Measurements from ENCODE around the gene LCN2. TPM values are rescaled to one million over a fixed set of nuclear protein-coding genes. Genes with fewer than 3 reads are reported as not detected.
"Not testable (repeated sequence)": the region's sequence is repeated elsewhere in the genome, so short reads cannot be mapped to it uniquely, and the experiment has no call there.

The LCN2 gene
- total RNA-seq, 2 experiments from 2014 or later = not detected

DNA sequence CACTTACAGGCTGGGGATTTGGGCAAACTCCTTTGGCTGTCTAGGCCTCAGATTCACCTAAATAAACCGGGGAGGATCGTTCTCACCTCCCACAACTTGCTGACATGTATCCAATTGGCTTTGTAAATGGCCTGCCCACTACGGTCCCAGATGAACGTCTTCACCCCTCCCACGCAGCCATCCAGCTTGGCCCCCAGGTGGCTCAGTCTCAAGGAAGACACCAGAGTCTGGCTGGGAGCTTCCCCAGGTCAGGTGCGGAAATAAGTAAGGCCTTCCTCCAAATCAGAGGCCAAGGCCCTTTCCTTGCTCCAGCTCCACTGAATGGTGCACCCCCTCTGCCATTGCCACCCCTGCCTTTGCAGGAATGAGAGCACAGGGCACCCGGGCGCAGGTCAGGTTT, 30.7 kb downstream of the LCN2 start:
- DNase-seq = no peak
- Mint-ChIP-seq H3K4me3 (no peak overlapping the region), H3K36me3 (peaks cover 24% of the 10 kb centered on the region), H3K4me1 (peaks cover 5% of the 10 kb centered on the region), H3K27me3 (no peaks in the 10 kb centered on the region), H3K27ac (no peak overlapping the region), H3K9me3 (no peaks in the 10 kb centered on the region)

DNA sequence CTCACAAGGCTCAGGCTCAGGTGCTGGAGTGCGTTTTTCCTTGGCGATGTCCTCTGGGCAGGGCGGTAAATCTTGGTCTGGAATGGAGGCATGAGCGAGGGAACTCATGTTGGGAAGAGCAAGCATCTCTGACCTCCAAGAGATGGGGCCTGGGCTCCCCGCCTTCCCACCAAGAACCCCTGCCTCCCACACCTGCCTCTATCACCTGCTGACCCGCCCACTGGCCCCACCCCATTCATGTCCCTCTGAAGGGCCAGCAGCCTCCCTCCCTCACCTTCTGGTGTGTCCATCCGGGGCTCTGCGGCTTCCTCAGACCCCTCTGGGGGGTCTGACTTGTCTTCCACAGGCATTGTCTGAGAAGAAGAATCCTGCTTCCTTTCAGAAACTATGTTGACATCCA, 31.2 kb downstream of the LCN2 start:
- H3K36me3 Mint-ChIP-seq = peaks cover 25% of the 10 kb centered on the region
- H3K27ac Mint-ChIP-seq = no peak overlapping the region
- DNase-seq = no peak
- H3K4me1 Mint-ChIP-seq = peaks cover 5% of the 10 kb centered on the region
- no peaks in the 10 kb centered on the region for H3K9me3 Mint-ChIP-seq
- no peaks in the 10 kb centered on the region for H3K27me3 Mint-ChIP-seq
- H3K4me3 Mint-ChIP-seq = no peak overlapping the region

DNA sequence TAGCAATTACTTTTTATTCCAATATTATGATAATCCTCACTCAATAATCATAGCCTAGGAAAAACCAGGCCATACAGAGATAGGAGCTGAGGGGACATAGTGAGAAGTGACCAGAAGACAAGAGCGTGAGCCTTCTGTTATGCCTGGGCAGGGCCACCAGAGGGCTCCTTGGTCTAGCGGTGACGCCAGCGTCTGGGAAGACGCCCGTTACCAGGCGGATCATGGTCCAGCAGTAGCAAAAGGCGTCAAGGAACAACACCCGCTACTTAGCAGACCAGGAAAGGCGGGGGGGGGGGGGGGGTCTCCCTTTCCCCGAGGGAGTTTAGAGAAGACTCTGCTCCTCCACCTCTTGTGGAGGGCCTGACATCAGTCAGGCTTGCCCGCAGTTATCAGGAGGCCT, 32.2 kb downstream of the LCN2 start:
- not testable (repeated sequence) for H3K4me1 Mint-ChIP-seq, DNase-seq, H3K27ac Mint-ChIP-seq, H3K27me3 Mint-ChIP-seq, H3K9me3 Mint-ChIP-seq, H3K4me3 Mint-ChIP-seq
- H3K36me3 Mint-ChIP-seq = peaks cover 30% of the 10 kb centered on the region

DNA sequence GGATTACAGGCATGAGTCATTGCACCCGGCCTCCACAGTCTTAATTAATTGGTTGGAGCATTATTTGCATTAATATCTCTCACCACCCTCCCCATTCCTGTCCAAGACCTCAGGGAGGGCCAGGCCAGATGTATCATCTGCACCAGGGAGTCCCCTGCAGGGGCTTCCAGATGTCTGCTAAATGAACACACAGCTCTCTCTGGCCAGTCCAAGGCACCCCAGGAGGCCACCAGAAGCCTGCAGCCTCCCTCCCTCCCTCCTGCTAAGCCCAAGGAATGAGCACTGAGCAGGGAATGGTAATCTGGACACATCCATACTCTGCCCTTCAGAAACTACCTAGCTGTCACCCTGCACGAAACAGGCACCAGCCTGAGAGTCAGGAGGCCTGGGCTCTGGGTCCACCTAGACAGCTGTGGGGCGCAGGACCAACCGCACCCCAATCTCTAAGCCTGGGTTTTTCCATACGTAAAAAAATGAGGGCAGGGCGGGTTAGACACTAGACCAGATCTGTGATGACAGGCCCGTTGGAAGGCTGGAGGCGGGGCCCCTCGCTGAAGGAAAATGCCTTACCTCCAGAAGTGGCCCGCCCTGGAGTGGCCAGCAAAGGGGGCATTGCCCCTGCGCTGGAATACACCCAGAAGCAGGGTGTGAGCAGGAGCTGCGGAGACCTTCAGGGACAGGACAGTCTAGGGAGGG, 33.8 kb downstream of the LCN2 start:
- Mint-ChIP-seq H3K4me1 (peaks cover 8% of the 10 kb centered on the region), H3K4me3 (no peak overlapping the region), H3K27ac (no peak overlapping the region), H3K9me3 (no peaks in the 10 kb centered on the region), H3K27me3 (no peaks in the 10 kb centered on the region), H3K36me3 (peaks cover 32% of the 10 kb centered on the region)
- no peak for DNase-seq

DNA sequence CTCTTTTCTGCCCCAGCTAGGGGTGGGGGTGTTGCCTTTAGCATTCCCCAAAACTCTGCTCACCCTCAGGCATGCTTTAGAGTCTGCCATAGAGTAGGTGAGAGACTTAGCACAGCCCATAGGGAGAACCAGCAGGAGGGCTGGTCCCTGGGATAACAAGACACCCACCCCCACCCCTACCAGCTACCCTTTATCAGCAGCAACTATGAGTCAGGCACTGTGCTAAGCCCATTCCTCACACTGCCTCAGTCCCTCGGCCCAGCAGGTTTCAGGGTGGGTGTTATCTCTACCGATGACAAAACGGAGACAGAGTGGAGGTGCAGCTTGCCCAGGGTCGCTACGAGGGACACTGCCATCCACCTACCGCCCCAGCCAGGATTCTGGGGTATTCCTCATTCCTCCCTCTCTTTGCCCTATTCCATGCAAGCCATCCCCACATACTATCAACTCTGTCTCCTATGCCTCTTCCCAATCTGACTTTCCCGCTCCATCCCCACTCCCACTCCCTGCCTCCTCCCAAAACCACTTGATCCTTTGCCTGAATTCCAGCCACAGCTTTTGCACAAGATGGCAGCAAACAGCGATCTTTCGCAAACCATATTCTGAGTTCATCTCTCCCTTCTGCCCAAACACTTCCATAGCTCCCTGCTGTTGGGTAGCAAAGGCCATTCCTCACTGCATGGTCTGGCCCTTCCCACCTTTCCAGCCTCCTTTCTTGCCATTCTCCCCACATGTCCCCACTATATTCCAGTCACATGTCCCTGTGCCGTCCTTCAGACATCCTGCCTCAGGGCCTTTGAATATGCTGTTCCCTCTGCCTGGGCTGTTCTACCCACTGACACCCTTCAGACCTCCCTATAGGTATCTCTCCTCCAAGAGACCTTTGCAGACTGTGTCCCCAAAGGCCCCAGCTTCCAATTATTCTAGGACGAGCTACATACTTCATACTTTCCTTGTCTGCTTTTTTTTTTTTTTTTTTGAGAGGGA, 37.0 kb downstream of the LCN2 start:
- peaks cover 23% of the 10 kb centered on the region for H3K4me1 Mint-ChIP-seq
- H3K27ac Mint-ChIP-seq = no peak overlapping the region
- no peak overlapping the region for H3K4me3 Mint-ChIP-seq
- H3K27me3 Mint-ChIP-seq = no peaks in the 10 kb centered on the region
- H3K36me3 Mint-ChIP-seq = peaks cover 30% of the 10 kb centered on the region
- no peak for DNase-seq
- no peaks in the 10 kb centered on the region for H3K9me3 Mint-ChIP-seq

DNA sequence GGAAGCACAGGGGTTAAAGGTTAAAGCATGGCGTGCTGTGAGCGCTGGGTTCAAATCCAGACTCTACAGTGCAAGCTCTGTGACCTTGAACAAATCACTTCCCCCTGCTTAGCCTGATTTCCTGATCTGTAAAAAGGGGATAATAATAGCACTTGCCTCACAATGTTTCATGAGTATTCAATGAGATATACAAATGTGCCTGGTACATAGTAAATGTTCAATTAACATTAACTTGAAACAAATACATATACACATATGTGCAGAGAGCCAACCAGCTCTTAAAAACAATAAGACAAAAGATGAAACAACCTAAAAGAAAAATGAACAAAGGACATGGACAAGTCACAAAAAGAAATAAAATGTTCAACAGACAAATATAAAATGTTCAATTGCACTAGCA, 38.1 kb downstream of the LCN2 start:
- H3K36me3 Mint-ChIP-seq = peaks cover 27% of the 10 kb centered on the region
- no peak overlapping the region for H3K4me3 Mint-ChIP-seq
- no peaks in the 10 kb centered on the region for H3K27me3 Mint-ChIP-seq
- H3K9me3 Mint-ChIP-seq = no peaks in the 10 kb centered on the region
- no peak overlapping the region for H3K27ac Mint-ChIP-seq
- no peak for DNase-seq
- peaks cover 27% of the 10 kb centered on the region for H3K4me1 Mint-ChIP-seq

DNA sequence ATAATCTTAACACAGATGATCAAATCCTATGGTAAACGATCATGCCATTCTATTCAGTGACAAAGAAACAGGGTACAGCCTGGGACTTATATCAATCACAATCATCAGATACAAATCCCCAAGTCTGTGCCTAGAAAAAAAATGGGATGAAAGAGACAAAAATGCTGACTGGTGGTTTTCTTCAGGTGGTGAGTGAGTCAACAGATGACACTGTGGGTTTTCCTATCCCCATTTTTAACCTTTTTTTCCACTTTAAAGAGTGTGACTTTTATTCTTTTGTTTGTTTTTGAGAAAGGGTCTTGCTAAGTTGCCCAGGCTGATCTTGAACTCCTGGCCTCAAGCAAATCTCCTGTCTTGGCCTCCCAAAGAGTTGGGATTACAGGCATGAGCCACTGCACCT, 39.0 kb downstream of the LCN2 start:
- Mint-ChIP-seq H3K36me3 (peaks cover 24% of the 10 kb centered on the region), H3K4me1 (peaks cover 27% of the 10 kb centered on the region), H3K4me3 (no peak overlapping the region), H3K9me3 (no peaks in the 10 kb centered on the region), H3K27ac (peak overlapping the region; percentile 29), H3K27me3 (no peaks in the 10 kb centered on the region)
- no peak for DNase-seq

DNA sequence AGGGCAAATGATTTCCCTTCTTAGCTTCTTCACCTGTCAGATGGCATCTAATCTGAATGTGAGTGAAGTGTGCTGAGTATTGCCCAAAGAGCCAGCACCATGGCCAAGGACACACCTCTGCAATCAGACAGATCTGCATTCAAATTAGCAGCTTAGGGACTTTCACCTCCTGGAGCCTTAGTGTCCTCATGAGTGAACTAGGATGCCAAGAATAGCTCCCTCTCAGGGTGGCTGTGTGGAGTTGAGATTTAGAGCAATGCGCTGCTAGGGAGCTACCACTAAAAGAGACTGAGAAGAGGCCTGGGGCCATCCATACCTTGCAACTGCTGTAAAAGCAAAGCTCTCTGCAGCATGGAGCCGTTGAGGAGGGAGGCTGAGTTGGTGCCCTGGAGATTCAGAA, 40.8 kb downstream of the LCN2 start:
- H3K27me3 Mint-ChIP-seq = no peaks in the 10 kb centered on the region
- peaks cover 26% of the 10 kb centered on the region for H3K4me1 Mint-ChIP-seq
- no peaks in the 10 kb centered on the region for H3K9me3 Mint-ChIP-seq
- peak overlapping the region; percentile 89 for H3K4me3 Mint-ChIP-seq
- peak overlapping the region; percentile 72 for H3K27ac Mint-ChIP-seq
- peaks cover 24% of the 10 kb centered on the region for H3K36me3 Mint-ChIP-seq
- DNase-seq = no peak

DNA sequence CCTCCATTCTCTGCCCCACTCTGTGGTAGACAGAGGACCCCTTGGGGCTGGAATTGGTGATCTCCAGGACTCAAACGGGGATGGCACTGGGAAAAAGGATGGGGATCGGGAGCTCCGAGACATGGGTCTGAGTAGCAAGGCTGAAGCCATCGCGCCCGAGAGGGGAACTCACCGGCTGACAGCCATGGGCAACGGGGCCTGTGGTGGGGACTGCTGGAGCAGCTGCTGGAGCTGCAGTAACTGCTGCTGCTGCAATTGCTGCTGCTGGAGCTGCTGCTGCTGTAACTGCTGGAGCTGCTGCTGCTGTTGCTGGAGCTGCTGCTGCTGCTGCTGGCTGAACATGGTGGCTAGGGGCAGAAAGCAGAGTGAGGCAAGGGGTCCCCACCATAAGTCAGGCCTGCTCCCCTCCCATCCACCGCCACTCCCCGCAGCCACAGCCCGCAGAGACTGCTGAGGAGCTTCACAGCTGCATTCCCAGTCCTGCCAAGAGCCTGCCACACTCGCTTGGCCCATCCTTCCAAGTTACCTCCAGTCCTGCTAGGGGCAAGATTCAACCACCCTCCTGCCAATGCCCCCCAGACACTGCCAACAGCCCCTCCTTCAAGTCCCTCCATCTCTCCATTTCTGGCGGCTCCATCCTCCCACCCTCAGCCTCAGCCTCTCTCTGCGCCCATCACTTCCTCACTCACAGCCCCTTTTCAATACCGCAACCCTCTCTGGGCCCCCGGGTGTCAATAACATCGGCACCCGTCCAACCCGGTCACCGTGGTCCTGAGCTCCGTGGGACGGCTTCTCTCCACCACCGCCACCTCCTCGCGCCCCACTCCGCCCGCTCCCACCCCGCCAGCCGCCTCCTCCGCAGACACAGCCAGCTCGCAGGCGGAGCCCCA, 41.5 kb downstream of the LCN2 start:
- H3K4me3 Mint-ChIP-seq = peak overlapping the region; percentile 89
- H3K9me3 Mint-ChIP-seq = no peaks in the 10 kb centered on the region
- H3K36me3 Mint-ChIP-seq = peaks cover 20% of the 10 kb centered on the region
- no peak for DNase-seq
- H3K27me3 Mint-ChIP-seq = no peaks in the 10 kb centered on the region
- H3K4me1 Mint-ChIP-seq = peaks cover 26% of the 10 kb centered on the region
- peak overlapping the region; percentile 78 for H3K27ac Mint-ChIP-seq

DNA sequence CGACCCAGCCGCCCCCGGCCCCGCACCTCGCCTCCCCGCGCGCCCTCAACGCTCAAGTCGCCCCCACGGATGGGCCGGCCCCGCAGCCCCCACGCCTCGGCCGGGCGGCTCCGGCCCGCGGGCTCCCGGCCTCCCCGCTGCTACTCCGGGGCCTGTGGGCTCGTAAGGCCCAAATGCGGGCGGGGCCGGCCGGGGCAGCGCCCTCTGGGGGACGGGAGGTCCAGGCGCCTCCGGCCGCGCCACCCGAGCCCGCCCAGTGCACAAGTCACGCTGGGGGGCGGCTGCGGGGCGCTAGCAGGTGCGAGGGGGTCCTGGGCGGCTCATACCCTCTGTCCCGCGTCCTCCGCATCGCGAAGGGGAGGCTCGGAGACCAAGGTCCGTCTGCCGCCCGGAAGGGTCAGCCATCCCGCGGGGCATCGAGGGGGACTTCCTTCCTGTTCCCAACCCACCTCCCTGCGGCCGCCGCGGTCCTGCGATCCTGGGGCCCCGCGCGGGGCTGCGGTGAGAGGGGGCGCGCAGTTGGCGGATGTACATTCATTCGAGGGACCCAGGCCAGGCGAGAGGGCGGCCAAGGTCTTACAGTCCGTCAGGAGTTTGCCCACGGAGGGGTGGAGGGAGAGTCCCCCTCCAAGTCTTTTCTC, 42.3 kb downstream of the LCN2 start, which contains the start of gene CIZ1:
Gene CIZ1, minus strand, starts transcription at position 167 of the 641 bp plus-strand sequence. CDS start 715 bp downstream, outside the sequence.
- Mint-ChIP-seq H3K4me1 (peaks cover 24% of the 10 kb centered on the region), H3K4me3 (peak within 1 kb of the TSS; percentile 89)

DNA sequence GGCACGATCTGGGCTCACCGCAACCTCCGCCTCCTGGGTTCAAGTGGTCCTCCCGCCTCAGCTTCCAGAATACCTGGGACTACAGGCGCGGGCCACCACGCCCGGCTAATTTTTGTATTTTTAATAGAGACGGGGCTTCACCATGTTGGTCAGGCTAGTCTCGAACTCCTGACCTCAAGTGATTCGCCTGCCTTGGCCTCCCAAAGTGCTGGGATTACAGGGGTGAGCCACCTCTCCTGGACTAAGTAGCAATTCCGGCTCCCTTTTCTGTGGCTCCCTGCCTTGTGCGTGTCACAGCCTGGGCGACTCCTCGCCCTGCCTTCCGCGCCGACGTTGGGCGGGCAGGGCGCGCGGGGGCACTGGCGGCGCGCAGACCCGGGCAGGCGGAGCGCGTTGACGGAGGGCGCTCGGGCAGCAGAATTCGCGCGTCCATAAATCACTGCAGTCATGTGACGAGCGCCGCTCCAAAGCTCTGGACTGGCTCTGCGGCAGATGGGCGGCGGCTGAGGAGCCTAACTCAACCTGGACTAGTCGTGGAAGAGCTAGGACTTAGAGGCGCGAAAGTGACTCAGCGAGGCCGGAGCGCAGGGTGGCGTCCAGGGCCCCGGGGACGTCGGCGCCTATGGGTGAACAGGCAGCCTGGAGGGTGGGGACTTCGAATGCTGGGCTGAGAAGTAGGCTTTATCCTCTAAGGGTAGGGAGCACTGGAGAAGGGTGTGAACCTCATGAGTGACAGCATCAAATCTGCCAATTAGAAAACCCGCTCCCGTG, 43.5 kb downstream of the LCN2 start:
- peak overlapping the region; percentile 29 for H3K4me3 Mint-ChIP-seq
- no peaks in the 10 kb centered on the region for H3K9me3 Mint-ChIP-seq
- peaks cover 24% of the 10 kb centered on the region for H3K4me1 Mint-ChIP-seq
- peak; percentile 70 for DNase-seq
- H3K27me3 Mint-ChIP-seq = no peaks in the 10 kb centered on the region
- no peak overlapping the region for H3K27ac Mint-ChIP-seq
- peaks cover 16% of the 10 kb centered on the region for H3K36me3 Mint-ChIP-seq

More for the DNA sequence above, 42.3 kb downstream of the LCN2 start, which contains the start of gene CIZ1:
- peak; percentile 83 for DNase-seq
- Mint-ChIP-seq H3K27ac (peak within 1 kb of the TSS; percentile 78), H3K9me3 (no peaks in the 10 kb centered on the region), H3K36me3 (peaks cover 18% of the 10 kb centered on the region), H3K27me3 (no peaks in the 10 kb centered on the region)

DNA sequence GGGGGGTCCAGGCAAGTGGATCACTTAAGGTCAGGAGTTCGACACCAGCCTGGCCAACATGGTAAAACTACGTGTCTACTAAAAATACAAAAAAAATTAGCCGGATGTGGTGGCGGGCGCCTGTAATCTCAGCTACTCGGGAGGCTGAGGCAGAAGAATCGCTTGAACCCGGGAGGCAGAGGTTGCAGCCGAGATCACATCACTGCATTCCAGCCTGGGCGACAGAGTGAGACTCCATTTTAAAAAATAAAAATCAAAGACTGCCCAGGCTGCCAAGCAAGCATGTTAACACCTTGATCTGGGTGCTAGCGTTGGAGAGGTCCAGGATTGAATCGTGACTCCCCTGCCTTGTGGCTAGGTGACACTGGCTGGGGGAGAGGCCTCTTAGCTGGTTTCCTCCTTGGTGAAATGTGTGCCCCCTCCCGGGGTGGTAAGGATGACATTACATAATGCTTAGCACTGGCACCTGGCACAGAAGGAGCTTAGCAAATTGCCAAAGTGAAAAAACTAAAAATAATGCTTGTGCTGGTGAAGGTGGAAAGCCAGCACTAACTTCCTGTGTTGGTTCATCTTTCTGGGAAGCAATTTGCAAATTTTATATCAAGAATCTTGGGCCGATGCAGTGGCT, 44.3 kb downstream of the LCN2 start:
- H3K27me3 Mint-ChIP-seq = no peaks in the 10 kb centered on the region

More for the DNA sequence above, 44.3 kb downstream of the LCN2 start:
- peaks cover 20% of the 10 kb centered on the region for H3K4me1 Mint-ChIP-seq
- no peak overlapping the region for H3K4me3 Mint-ChIP-seq
- H3K36me3 Mint-ChIP-seq = peaks cover 10% of the 10 kb centered on the region
- H3K9me3 Mint-ChIP-seq = no peaks in the 10 kb centered on the region
- no peak for DNase-seq
- no peak overlapping the region for H3K27ac Mint-ChIP-seq

All from activated naive CD8-positive, alpha-beta T cell treated with anti-CD3 and anti-CD28 coated beads for 36 hours (primary cell).